Femur (tissue), 1 donor: ENCODE data around the gene DAP.
"Not testable (repeated sequence)": the region's sequence is repeated elsewhere in the genome, so short reads cannot be mapped to it uniquely, and the experiment has no call there.

Experiments
- DNase-seq: peaks from one replicate; pipeline ENCODE4 v3.0.0-alpha.2; 2017

Gene DAP

GRCh38 chr5:10761185-10761932, at the start of gene DAP:
TSS of gene DAP (minus strand) at chr5:10761234. CDS start at chr5:10761068, 166 bp downstream.
- DNase-seq, result peak; percentile 95

GRCh38 chr5:10808347-10809226, 47.6 kb upstream of the DAP start:
- DNase-seq, result no peak

- no peak for DNase-seq
These were observed 41.1 kb upstream of the DAP start for GRCh38 chr5:10801931-10802666.

- DNase-seq, result no peak
These were observed 39.8 kb upstream of the DAP start for GRCh38 chr5:10800852-10801251.

GRCh38 chr5:10797261-10797660, 36.2 kb upstream of the DAP start:
- DNase-seq, result no peak

GRCh38 chr5:10793785-10794184, 32.8 kb upstream of the DAP start:
- no peak for DNase-seq

- no peak for DNase-seq
These were observed 31.3 kb upstream of the DAP start for GRCh38 chr5:10792336-10792735.

- no peak for DNase-seq
These were observed 28.7 kb upstream of the DAP start for GRCh38 chr5:10789726-10790125.

GRCh38 chr5:10789021-10789420, 28.0 kb upstream of the DAP start:
- DNase-seq, result peak; percentile 32

GRCh38 chr5:10788358-10788757, 27.3 kb upstream of the DAP start:
- DNase-seq, result no peak

- DNase-seq, result no peak
These were observed 25.8 kb upstream of the DAP start for GRCh38 chr5:10786835-10787234.

GRCh38 chr5:10780208-10780607, 19.2 kb upstream of the DAP start:
- not testable (repeated sequence) for DNase-seq

- DNase-seq, result no peak
These were observed 18.6 kb upstream of the DAP start for GRCh38 chr5:10779592-10779991.

GRCh38 chr5:10778179-10778910, 17.3 kb upstream of the DAP start:
- DNase-seq, result no peak

- DNase-seq, result no peak
These were observed 14.6 kb upstream of the DAP start for GRCh38 chr5:10775646-10776045.

GRCh38 chr5:10772901-10773585, 12.0 kb upstream of the DAP start:
- no peak for DNase-seq

- no peak for DNase-seq
These were observed 7.4 kb upstream of the DAP start for GRCh38 chr5:10768328-10768899.

- no peak for DNase-seq
These were observed 1.9 kb upstream of the DAP start for GRCh38 chr5:10762776-10763500.

GRCh38 chr5:10761933-10762775, 1.1 kb upstream of the DAP start:
- DNase-seq, result peak; percentile 31

- no peak for DNase-seq
These were observed 181 bp downstream of the DAP start for GRCh38 chr5:10760921-10761184.
